WERI-Rb-1 (cell line): ENCODE measurements around the gene LHX4.
"Not testable (repeated sequence)": the region's sequence is repeated elsewhere in the genome, so short reads cannot be mapped to it uniquely, and the experiment has no call there.

ENCODE experiments used
- DNase-seq: peaks from one replicate; pipeline ENCODE4 v3.0.0-alpha.2; 2020
- H3K27ac ChIP-seq: fragments of 250-450 bp; sonication (Bioruptor Pico); 2 replicates; pipeline ENCODE4 v1.5.1; 2020; ENCODE audit warnings: mild to moderate bottlenecking, moderate library complexity
- H3K27me3 ChIP-seq: fragments of 250-450 bp; sonication (Bioruptor Pico); 2 replicates; pipeline ENCODE4 v1.5.1; 2021; ENCODE audit warnings: mild to moderate bottlenecking, low read depth, moderate library complexity; ENCODE audit not compliant: insufficient read depth, severe bottlenecking
- H3K36me3 ChIP-seq: fragments of 250-450 bp; sonication (Bioruptor Pico); 2 replicates; pipeline ENCODE4 v1.5.1; 2020; ENCODE audit warnings: mild to moderate bottlenecking, moderate library complexity
- H3K4me3 ChIP-seq: 2 replicates; pipeline ENCODE4 v1.5.1; 2011; ENCODE audit warnings: low read depth, mild to moderate bottlenecking, control low read depth, low read length
- H3K9me3 ChIP-seq: fragments of 250-450 bp; sonication (Bioruptor Pico); 2 replicates; pipeline ENCODE4 v1.5.1; 2021; ENCODE audit warnings: mild to moderate bottlenecking, moderate library complexity; ENCODE audit not compliant: severe bottlenecking
- TF ChIP-seq, protein P1 (sequence below): IDR thresholded peaks from 2 replicates; pipeline ENCODE4 v1.5.1; 2011; ENCODE audit warnings: low read depth, mild to moderate bottlenecking, control low read depth, inconsistent platforms, low read length

LHX4 gene

DNA sequence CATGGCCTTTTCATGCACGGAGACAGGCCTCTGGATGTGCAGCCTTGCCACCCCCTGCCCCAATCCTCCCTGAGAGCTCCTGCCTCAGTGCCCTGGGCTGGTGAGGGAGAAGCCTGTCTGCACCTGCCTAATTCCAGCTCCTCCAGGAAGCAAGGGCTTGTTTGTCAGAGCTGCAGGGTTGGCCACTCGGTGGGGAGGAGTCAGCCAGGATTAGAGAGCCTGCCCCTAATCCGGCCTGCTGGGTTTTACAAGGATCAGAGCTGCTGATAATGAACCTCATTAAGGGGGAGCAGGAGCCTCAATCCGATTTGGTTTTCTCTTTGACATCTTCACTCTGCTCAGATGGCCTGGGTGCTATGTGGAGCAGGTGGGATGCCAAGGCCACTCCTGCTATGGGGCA is 31.9 kb upstream of the LHX4 start:
- no peaks in the 10 kb centered on the region for H3K9me3 ChIP-seq
- no peaks in the 10 kb centered on the region for H3K27me3 ChIP-seq
- no peaks in the 10 kb centered on the region; the same call in 1 of the 2 replicates for H3K36me3 ChIP-seq
- H3K27ac ChIP-seq = peak overlapping the region; percentile 28; the same call in 1 of the 2 replicates
- peak; percentile 98 for DNase-seq
- H3K4me3 ChIP-seq = no peak overlapping the region
- TF ChIP-seq, protein P1, sequence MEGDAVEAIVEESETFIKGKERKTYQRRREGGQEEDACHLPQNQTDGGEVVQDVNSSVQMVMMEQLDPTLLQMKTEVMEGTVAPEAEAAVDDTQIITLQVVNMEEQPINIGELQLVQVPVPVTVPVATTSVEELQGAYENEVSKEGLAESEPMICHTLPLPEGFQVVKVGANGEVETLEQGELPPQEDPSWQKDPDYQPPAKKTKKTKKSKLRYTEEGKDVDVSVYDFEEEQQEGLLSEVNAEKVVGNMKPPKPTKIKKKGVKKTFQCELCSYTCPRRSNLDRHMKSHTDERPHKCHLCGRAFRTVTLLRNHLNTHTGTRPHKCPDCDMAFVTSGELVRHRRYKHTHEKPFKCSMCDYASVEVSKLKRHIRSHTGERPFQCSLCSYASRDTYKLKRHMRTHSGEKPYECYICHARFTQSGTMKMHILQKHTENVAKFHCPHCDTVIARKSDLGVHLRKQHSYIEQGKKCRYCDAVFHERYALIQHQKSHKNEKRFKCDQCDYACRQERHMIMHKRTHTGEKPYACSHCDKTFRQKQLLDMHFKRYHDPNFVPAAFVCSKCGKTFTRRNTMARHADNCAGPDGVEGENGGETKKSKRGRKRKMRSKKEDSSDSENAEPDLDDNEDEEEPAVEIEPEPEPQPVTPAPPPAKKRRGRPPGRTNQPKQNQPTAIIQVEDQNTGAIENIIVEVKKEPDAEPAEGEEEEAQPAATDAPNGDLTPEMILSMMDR = no peak

DNA sequence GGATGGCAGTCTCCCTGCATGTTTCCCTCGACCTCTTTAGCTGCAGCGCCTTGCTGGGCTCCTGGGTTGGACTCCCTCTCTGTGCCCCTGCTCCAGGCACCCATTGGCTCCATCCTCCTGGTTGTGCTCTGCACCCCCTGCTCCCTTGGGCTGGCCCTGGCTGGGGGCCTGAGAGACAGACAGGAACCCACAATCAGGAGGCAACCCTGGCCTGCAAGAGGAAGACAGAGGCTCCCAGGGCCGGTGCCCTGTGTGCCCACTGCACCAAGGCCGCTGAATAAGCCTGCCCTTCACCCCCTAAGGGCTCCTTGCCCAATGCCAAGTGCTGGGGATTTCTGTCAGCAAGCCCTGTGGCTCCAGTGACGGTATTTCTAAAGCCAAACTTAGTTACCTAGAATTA is 31.5 kb upstream of the LHX4 start:
- H3K36me3 ChIP-seq = no peaks in the 10 kb centered on the region; the same call in 1 of the 2 replicates
- no peaks in the 10 kb centered on the region for H3K27me3 ChIP-seq
- peak overlapping the region; percentile 21 for H3K4me3 ChIP-seq
- peak overlapping the region; percentile 32 for H3K27ac ChIP-seq
- TF ChIP-seq, protein P1 = no peak
- DNase-seq = no peak
- H3K9me3 ChIP-seq = no peaks in the 10 kb centered on the region

DNA sequence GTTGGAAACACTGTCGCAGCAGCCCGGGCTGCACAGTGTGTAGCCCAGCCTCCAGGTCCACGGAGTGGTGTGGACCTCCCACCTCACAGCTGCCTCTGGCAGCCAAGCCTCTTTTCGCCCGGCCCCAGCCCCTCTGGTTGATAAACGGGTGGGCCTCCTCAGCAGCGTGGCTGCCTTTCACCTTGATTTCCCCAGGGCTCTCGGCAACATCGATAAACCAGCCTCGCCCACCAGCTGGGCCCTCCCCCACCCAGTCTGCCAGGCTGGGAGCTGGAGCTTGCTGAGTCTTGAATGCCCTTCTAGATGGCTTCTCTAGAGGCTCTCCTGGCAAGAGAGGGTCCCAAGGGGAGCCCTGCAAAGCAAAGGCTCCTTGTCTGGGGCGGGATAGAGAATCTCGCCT is 31.0 kb upstream of the LHX4 start:
- DNase-seq = no peak
- Histone ChIP-seq H3K27me3 (no peaks in the 10 kb centered on the region), H3K27ac (peak overlapping the region; percentile 32; the same call in 1 of the 2 replicates), H3K4me3 (peak overlapping the region; percentile 21), H3K36me3 (no peaks in the 10 kb centered on the region; the same call in 1 of the 2 replicates), H3K9me3 (no peaks in the 10 kb centered on the region)
- TF ChIP-seq, protein P1 = no peak

DNA sequence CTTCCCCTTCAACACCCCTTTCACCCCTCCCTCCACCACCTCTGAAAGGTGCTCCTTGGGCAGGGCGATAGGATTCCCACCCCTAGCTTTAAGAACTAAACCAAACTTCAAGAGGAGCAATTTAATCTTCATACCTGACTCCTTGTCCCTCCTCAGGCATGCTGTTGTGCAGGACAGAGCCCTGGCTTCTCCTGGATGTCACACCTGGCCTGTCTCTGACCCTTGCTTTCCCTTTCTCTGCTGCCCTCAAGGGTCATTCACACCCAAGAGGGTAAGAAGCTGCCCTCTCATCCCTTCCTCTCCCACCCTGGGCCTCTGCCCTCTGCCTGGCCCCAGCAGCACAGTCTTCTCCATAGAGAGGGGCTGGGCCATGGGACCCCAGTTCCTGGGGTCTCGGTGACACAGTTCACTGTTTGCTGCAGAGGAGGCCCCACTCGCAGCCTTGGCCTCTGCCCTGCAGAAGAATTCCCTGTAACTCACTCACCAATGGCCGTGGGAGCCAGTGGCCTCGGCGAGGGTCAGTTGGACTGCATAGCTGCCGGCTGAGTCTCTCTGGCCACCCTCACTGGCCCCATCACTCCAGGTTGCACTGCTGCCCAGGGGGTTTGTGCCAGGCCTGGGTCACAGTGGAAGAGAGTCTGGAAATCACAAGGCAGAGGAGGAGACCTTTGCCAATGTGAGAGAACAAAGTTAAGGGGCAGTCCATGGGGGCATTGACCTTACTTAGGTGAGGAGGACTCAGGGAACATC is 28.4 kb upstream of the LHX4 start:
- no peak overlapping the region for H3K27ac ChIP-seq
- H3K9me3 ChIP-seq = no peaks in the 10 kb centered on the region
- TF ChIP-seq, protein P1 = no peak
- no peaks in the 10 kb centered on the region for H3K27me3 ChIP-seq
- DNase-seq = no peak
- no peak overlapping the region for H3K4me3 ChIP-seq
- no peaks in the 10 kb centered on the region for H3K36me3 ChIP-seq

DNA sequence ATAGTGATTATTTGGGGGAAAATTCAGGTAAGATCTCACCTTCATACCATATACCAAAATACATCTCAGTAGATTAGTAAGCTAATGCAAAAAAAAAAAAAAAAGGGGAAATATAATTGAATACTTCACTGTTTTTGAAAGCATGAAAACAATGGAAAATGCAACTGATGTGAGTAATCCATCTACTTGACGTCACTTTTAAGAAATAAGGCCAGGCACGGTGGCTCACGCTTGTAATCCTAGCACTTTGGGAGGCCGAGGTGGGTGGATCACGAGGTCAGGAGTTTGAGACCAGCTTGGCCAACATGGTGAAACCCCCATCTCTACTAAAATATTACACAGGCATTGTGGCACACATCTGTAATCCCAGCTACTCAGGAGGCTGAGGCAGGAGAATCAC is 27.5 kb upstream of the LHX4 start:
- not testable (repeated sequence) for H3K9me3 ChIP-seq, DNase-seq, H3K27ac ChIP-seq, H3K4me3 ChIP-seq, H3K27me3 ChIP-seq, H3K36me3 ChIP-seq

DNA sequence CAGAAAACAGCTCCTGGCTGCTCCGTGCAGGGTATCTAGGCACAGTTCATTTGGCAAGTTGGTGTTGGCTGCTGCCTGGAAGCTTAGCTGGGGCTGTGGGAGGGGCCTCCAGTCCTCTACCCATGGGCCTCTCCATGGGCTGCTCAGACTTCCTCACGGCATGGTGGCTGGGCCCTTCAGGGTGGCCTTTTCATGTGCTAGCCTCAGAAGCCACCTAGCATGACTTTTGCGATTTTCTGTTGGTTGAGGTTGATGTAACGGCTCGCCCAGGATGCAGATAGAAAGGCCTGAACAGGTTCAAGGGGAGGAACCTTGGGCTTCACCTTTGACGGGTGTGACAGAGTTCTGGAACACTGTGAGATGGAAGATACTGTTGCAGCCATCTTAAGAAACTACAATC is 25.8 kb upstream of the LHX4 start:
- no peak for DNase-seq
- Histone ChIP-seq H3K9me3 (no peaks in the 10 kb centered on the region), H3K36me3 (no peaks in the 10 kb centered on the region), H3K27me3 (no peaks in the 10 kb centered on the region), H3K27ac (no peak overlapping the region), H3K4me3 (no peak overlapping the region)
- TF ChIP-seq, protein P1 = no peak
